ENCODE data around the gene STAG2. TPM values are rescaled to one million over a fixed set of nuclear protein-coding genes. Genes with fewer than 3 reads are reported as not detected.

STAG2 gene
- total and polyA plus RNA-seq, 11 donors: 10.4 to 42.0 (median 25.9) TPM

DNA sequence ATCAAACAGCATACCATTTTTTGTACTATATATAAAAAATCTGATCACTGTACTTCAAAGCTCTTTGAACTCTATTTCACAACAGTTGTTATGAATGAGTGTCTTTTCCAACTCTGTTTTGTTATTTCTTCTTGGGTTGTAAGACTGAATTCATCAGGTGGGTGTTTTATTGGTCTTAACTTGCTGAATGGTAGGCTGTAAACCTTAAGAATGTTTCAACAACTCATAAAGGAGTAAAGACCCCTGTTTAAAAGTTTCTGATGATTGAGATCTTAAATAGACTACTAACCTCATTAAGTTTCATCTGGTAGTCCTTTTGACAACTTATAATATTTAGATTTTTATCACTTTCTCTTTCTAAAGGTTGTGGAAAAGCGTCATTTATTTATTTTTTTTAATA is 18.4 kb upstream of the STAG2 start:
- 49 to 88% (median 70%) methylated on average over 1 of the region's 1 CpG for WGBS, 4 donors
- no peak overlapping the region for H3K4me3 ChIP-seq
- H3K36me3 ChIP-seq: no peaks in the 10 kb centered on the region
- no peaks in the 10 kb centered on the region for H3K27me3 ChIP-seq
- no peak for ATAC-seq
- H3K4me1 ChIP-seq: no peaks in the 10 kb centered on the region
- no peak overlapping the region for H3K27ac ChIP-seq
- TF ChIP-seq, protein P1, sequence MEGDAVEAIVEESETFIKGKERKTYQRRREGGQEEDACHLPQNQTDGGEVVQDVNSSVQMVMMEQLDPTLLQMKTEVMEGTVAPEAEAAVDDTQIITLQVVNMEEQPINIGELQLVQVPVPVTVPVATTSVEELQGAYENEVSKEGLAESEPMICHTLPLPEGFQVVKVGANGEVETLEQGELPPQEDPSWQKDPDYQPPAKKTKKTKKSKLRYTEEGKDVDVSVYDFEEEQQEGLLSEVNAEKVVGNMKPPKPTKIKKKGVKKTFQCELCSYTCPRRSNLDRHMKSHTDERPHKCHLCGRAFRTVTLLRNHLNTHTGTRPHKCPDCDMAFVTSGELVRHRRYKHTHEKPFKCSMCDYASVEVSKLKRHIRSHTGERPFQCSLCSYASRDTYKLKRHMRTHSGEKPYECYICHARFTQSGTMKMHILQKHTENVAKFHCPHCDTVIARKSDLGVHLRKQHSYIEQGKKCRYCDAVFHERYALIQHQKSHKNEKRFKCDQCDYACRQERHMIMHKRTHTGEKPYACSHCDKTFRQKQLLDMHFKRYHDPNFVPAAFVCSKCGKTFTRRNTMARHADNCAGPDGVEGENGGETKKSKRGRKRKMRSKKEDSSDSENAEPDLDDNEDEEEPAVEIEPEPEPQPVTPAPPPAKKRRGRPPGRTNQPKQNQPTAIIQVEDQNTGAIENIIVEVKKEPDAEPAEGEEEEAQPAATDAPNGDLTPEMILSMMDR (IDR thresholded peaks at IDR 0.05): no peak
- no peak for TF ChIP-seq POLR2A (IDR thresholded peaks at IDR 0.05)
- intact Hi-C loops (cut with DNase I): no loop called here
- no peak for DNase-seq
- no peaks in the 10 kb centered on the region for H3K9me3 ChIP-seq

DNA sequence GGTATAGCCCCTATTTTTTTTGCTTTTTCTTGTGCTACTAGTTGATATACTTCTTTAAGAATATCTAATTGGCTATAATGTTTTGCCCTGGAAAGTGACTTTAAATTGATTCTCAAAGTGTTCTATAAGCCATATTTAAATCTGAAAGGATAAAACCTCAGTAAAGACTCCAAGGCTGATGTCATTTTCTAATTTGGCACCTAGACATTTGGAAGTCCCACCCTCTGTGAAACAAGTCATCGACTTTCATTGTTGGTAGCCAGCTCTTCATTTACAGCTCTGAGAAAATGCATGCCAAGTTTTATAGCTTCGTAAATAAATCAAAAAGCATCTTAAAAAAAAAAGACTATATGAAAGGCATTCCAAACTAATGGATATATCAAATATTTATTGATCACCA is 18.0 kb upstream of the STAG2 start:
- Histone ChIP-seq H3K4me3 (no peak overlapping the region), H3K4me1 (no peaks in the 10 kb centered on the region), H3K27ac (no peak overlapping the region), H3K27me3 (no peaks in the 10 kb centered on the region), H3K9me3 (no peaks in the 10 kb centered on the region), H3K36me3 (no peaks in the 10 kb centered on the region)
- intact Hi-C loops (cut with DNase I): no loop called here
- ATAC-seq (no peak), DNase-seq (no peak)
- TF ChIP-seq POLR2A (IDR thresholded peaks at IDR 0.05): no peak
- TF ChIP-seq, protein P1 (IDR thresholded peaks at IDR 0.05): no peak
- 46 to 67% (median 60%) methylated on average over 2 of the region's 2 CpGs for WGBS, 4 donors

DNA sequence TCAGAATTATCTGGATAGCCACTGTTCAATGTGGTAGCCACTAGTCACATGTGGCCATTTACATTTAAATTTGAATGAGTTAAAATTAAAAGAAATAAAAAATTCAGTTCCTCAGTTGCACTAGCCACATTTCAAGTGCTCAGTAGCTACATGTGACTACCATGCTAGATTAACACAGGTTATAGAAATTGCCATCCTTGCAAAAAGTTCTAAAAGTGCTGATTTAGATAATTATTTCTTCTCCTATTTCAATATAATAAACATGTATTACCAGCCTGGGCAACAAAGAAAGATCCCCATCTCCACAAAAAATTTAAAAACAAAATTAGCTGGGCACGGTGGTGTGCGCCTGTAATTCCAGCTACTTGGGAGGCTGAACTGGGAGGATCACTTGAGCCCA is 11.7 kb upstream of the STAG2 start:
- TF ChIP-seq POLR2A (IDR thresholded peaks at IDR 0.05): no peak
- TF ChIP-seq, protein P1 (IDR thresholded peaks at IDR 0.05): no peak
- Histone ChIP-seq H3K4me1 (no peaks in the 10 kb centered on the region), H3K27ac (no peak overlapping the region), H3K36me3 (no peaks in the 10 kb centered on the region), H3K9me3 (no peaks in the 10 kb centered on the region), H3K27me3 (no peaks in the 10 kb centered on the region), H3K4me3 (no peak overlapping the region)
- DNase-seq (no peak), ATAC-seq (no peak)
- intact Hi-C loops (cut with DNase I): loop anchor here in 2 of 10 donors (10.0 kb wide), 1 partner anchor 115 kb away; no protein-coding TSS in a partner anchor
- WGBS, 4 donors: 90 to 100% (median 97%) methylated on average over 2 of the region's 2 CpGs

DNA sequence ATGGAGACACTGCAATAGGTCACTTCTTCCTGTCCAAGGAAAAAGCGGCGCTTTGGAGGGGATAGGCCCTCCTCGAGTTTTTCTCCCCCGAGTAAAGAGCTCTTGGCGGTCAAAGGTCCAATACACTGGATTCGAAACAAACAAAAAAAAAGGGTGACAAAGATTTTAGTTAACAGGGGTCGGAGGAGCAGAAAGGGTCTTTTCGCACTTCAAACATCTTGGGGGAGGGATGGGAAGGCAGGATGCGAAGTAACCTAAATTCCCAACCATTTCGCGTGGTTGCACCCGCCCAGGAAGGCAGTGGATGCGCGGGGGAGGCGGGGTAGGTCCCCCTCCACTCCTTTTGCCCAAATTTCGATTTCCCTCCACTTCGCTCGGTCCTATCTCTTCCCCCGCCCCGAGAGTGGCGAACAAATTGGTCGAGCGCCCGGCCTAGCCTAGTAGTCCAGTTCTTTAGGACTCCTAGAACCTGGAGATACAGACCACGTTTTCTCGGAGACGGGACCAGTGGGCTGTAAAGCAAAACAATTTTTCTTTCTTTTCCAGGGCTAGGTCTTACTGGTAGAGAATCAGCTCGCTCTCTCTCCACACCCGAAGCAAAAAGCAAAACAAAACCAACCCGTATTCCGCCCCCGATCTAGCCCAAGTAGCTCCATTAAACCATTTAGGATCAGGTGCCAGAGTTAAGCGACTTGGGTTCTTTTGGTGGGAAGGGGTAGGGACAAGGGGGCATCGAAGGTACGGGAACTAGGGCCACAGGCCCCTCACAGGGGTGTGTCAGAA is 2.0 kb upstream of the STAG2 start:
- H3K4me1 ChIP-seq: peaks cover 0 to 16% (median 5%) of the 10 kb centered on the region in 12 donors
- no peak for TF ChIP-seq POLR2A (IDR thresholded peaks at IDR 0.05)
- TF ChIP-seq, protein P1 (IDR thresholded peaks at IDR 0.05): no peak
- H3K27ac ChIP-seq: peak overlapping the region; percentile 83 to 100 (median 91)
- no peaks in the 10 kb centered on the region for H3K9me3 ChIP-seq
- DNase-seq: peak; percentile 32 to 73 (median 40)
- intact Hi-C loops (cut with DNase I): loop anchor here in 7 of 10 donors (5.0 to 10.0 kb wide), 5 partner anchors 53 to 125 kb away; no protein-coding TSS in a partner anchor
- WGBS, 4 donors: 1 to 33% (median 15%) methylated on average over 34 to 35 of the region's 35 CpGs
- ATAC-seq: peak in 3 of 4 donors; percentile 8 to 16 (median 13)
- H3K4me3 ChIP-seq: peak overlapping the region; percentile 42 to 97 (median 76)
- no peaks in the 10 kb centered on the region for H3K27me3 ChIP-seq
- no peaks in the 10 kb centered on the region for H3K36me3 ChIP-seq
